GM12878 (cell line): ENCODE measurements around the gene GPLD1. TPM values are rescaled to one million over a fixed set of nuclear protein-coding genes. Genes with fewer than 3 reads are reported as not detected.

ENCODE experiments used
- ATAC-seq: fragments of 200-7000 bp; cut with Tn5 transposase; 3 replicates; pipeline ENCODE4 v1.9.1; 2020; ENCODE audit warnings: mild to moderate bottlenecking, moderate library complexity
- BruUV-seq: library from RNA; stranded (reverse); fragments of 400-500 nt; replicated peaks from 2 replicates; lab custom pipeline; 2021; lab: Mats Ljungman, UMichigan
- CTCF ChIA-PET: fragments of 300-600 bp; sonication (Branson Sonifier 250); formaldehyde crosslinking; extraction: SDS; loops from one replicate; lab custom pipeline; 2021; ENCODE audit warnings: inconsistent platforms; lab: Yijun Ruan, JAX
- POLR2A ChIA-PET: fragments of 350-600 bp; formaldehyde crosslinking; extraction: SDS; loops from one replicate; lab custom pipeline; 2021; ENCODE audit warnings: inconsistent platforms; lab: Charles Lee
- RAD21 ChIA-PET: fragments of 300-600 bp; sonication (Branson Sonifier 250); formaldehyde crosslinking; loops from one replicate; lab custom pipeline; 2023; ENCODE audit warnings: antibody characterized with exemption; ENCODE audit not compliant: unreplicated experiment; lab: Charles Lee
- SMC1A ChIA-PET: fragments of 300-600 bp; sonication (Branson Sonifier 250); formaldehyde crosslinking; loops from one replicate; lab custom pipeline; 2023; ENCODE audit not compliant: unreplicated experiment, uncharacterized antibody; lab: Charles Lee
- DNase-seq: peaks from one replicate; pipeline ENCODE4 v3.0.0-alpha.2; 2011; ENCODE audit warnings: low read depth, low spot score
- FAIRE-seq: peaks from 3 replicates; lab custom pipeline; 2011; peaks lifted over from hg19 to GRCh38; lab: Jason Lieb, UNC
- H2AFZ ChIP-seq: 2 replicates; pipeline ENCODE4 v1.6.0; 2011; ENCODE audit warnings: low read depth, low read length, control low read depth; ENCODE audit not compliant: control insufficient read depth
- H3K27ac ChIP-seq: 2 replicates; pipeline ENCODE4 v1.5.1; 2011; ENCODE audit warnings: control low read depth; ENCODE audit not compliant: control insufficient read depth, insufficient read depth
- H3K27me3 ChIP-seq, 2 experiments: replicated peaks in 1 of 2; 2 replicates each; pipeline versions ENCODE4 v1.6.0 to v1.6.1; 2011; ENCODE audit warnings: low read length in 1 of 2; ENCODE audit not compliant: control insufficient read depth in 2 of 2, insufficient read depth in 2 of 2
- H3K36me3 ChIP-seq, 2 experiments: 2 replicates each; pipeline ENCODE4 v1.5.1; 2011; ENCODE audit warnings: low read length in 1 of 2; ENCODE audit not compliant: control insufficient read depth in 2 of 2, insufficient read depth in 2 of 2
- H3K4me1 ChIP-seq: 2 replicates; pipeline ENCODE4 v1.6.1; 2011; ENCODE audit warnings: mild to moderate bottlenecking, low read length, moderate library complexity, mixed read lengths; ENCODE audit not compliant: control insufficient read depth, insufficient read depth
- H3K4me2 ChIP-seq: 2 replicates; pipeline ENCODE4 v1.6.0; 2011; ENCODE audit warnings: control low read depth; ENCODE audit not compliant: control insufficient read depth, insufficient read depth
- H3K4me3 ChIP-seq: fragments of 200-600 bp; sonication (generic); 2 replicates; pipeline ENCODE4 v1.5.1; 2016
- H3K79me2 ChIP-seq: 2 replicates; pipeline ENCODE4 v1.6.0; 2011; ENCODE audit warnings: low read length; ENCODE audit not compliant: control insufficient read depth, insufficient read depth
- H3K9ac ChIP-seq: 2 replicates; pipeline ENCODE4 v1.8.0; 2011; ENCODE audit warnings: low read length, control low read depth, mixed read lengths; ENCODE audit not compliant: control insufficient read depth, insufficient read depth
- H3K9me3 ChIP-seq: replicated peaks from 3 replicates; pipeline ENCODE4 v1.5.1; 2011; ENCODE audit warnings: mild to moderate bottlenecking, low read length; ENCODE audit not compliant: control insufficient read depth, insufficient read depth
- H4K20me1 ChIP-seq: 2 replicates; pipeline ENCODE4 v1.6.0; 2011; ENCODE audit not compliant: control insufficient read depth, insufficient read depth
- CREM ChIP-seq: IDR thresholded peaks from 2 replicates; pipeline ENCODE4 v1.6.1; 2014; ENCODE audit warnings: antibody characterized with exemption, low read depth
- MTA3 ChIP-seq: IDR thresholded peaks from 2 replicates; pipeline ENCODE4 v1.6.1; 2012; ENCODE audit warnings: low read length, inconsistent platforms, borderline replicate concordance
- RUNX3 ChIP-seq: IDR thresholded peaks from 2 replicates; pipeline ENCODE4 v1.6.1; 2012; ENCODE audit warnings: low read length, inconsistent platforms
- WGBS: methylation state at CpG from one replicate; pipeline ENCODE4 v1.1.6; 2016; ENCODE audit warnings: low lambda C conversion rate; ENCODE audit not compliant: insufficient replicate concordance, insufficient coverage; ENCODE audit errors: missing lambda C conversion rate; 5-methylcytosine and 5-hydroxymethylcytosine counted together
- in situ Hi-C: fragments of 300-500 bp; cut with MboI; formaldehyde crosslinking; loops from 9 replicates; pipeline ENCODE4 v1.14.3; 2018; ENCODE audit warnings: mixed read lengths
- intact Hi-C: fragments of 100-400 bp; cut with micrococcal nuclease; formaldehyde crosslinking; loops from one replicate; pipeline ENCODE4 v1.14.2; 2022; ENCODE audit not compliant: unreplicated experiment
- polyA plus RNA-seq, 11 experiments: library from polyadenylated mRNA; depleted of rRNA in 4 of 11; unstranded in 6 of 11; stranded (reverse) in 5 of 11; fragments of >200 nt; fragmentation: Nextera tagmentation in 4 of 11; fragmentation: Illumina TruSeq in 1 of 11; extraction: Ambion mirVana in 4 of 11; extraction: Trizol in 1 of 11; gene quantifications; 1 replicate in 1 of 11; 2 replicates in 10 of 11; pipeline versions ENCODE4 v1.2.1 to v1.2.3, GENCODE V29; 2011 to 2016; ENCODE audit warnings: inconsistent platforms in 2 of 11, missing spikeins in 2 of 11, low read depth in 1 of 11
- total RNA-seq, 4 experiments: library from RNA; depleted of rRNA in 3 of 4; stranded (reverse); fragments of >200 nt in 3 of 4; fragmentation: Illumina TruSeq in 1 of 4; extraction: Trizol in 1 of 4; gene quantifications; 2 replicates each; pipeline versions ENCODE4 v1.2.1 to v1.2.3, GENCODE V29; 2013 to 2021

GPLD1 gene
- total and polyA plus RNA-seq, 10 of the 15 experiments (the other 5 are each of a cell fraction or from before 2014, with no cell fraction given) = 0.04 to 1.0 (median 0.69) TPM

- ChIA-PET SMC1A (interaction anchor here (0.5 to 7.4 kb wide), 3 partner anchors 20 to 114 kb away, joined by 3 to 68 read pairs (median 17); no protein-coding TSS in a partner anchor), CTCF (interaction anchor here (0.8 to 11.3 kb wide), 4 partner anchors 17 to 214 kb away, joined by 3 to 233 read pairs (median 3); no protein-coding TSS in a partner anchor), RAD21 (interaction anchor here (5.3 kb wide), 1 partner anchor 25 kb away, joined by 81 read pairs; no protein-coding TSS in a partner anchor), POLR2A (interaction anchor here (1.6 kb wide), 1 partner anchor 168 kb away, joined by 4 read pairs; no protein-coding TSS in a partner anchor)
- no peak overlapping the region for H3K9ac ChIP-seq
- no peak overlapping the region for H3K4me3 ChIP-seq
- H4K20me1 ChIP-seq = no peaks in the 10 kb centered on the region
- FAIRE-seq (no peak), DNase-seq (no peak), ATAC-seq (no peak)
- no peaks in the 10 kb centered on the region for H3K36me3 ChIP-seq
- intact Hi-C loops (no loop called here), in situ Hi-C loops (no loop called here)
- WGBS = 74% methylated on average over 11 of the region's 11 CpGs
- H3K4me2 ChIP-seq = no peak overlapping the region
- no peaks in the 10 kb centered on the region; the same call in 2 of the 3 replicates for H3K9me3 ChIP-seq
- BruUV-seq = no TSS peak
- H3K4me1 ChIP-seq = peaks cover 3% of the 10 kb centered on the region; the same call in 1 of the 2 replicates
- H2AFZ ChIP-seq = no peak overlapping the region
- peak; percentile 23; the same call in 1 of the 2 replicates for TF ChIP-seq RUNX3
- TF ChIP-seq CREM = no peak
- no peak for TF ChIP-seq MTA3
- no peak overlapping the region for H3K27ac ChIP-seq
- no peaks in the 10 kb centered on the region for H3K27me3 ChIP-seq
- H3K79me2 ChIP-seq = no peaks in the 10 kb centered on the region
These were observed 8.0 kb upstream of the GPLD1 start for GRCh38 chr6:24497254-24497970.
